ENCODE results near the gene DIS3.

- TF ChIP-seq YY1 (IDR thresholded peaks at IDR 0.05; ENCODE audit: insufficient read depth, insufficient read length), result no peak
- TF ChIP-seq ZNF274 (IDR thresholded peaks at IDR 0.05; ENCODE audit: low read depth, low read length), result no peak
- TF ChIP-seq SUZ12 (IDR thresholded peaks at IDR 0.05; ENCODE audit: extremely low read depth, insufficient read depth, insufficient read length), result no peak
Observed at GRCh38 chr13:72763411-72763810, 18.3 kb downstream of the DIS3 start.

Measured in NT2/D1 (cell line).